GM06990 (cell line): ENCODE results near the gene MTCP1.

Experiments
- DNase-seq: peaks from one replicate; pipeline ENCODE4 v3.0.0-alpha.2; 2011; ENCODE audit not compliant: insufficient read length; ENCODE audit errors: extremely low read depth
- H3K27me3 ChIP-seq: replicated peaks from 2 replicates; pipeline ENCODE4 v1.6.0; 2011; ENCODE audit warnings: low read length; ENCODE audit not compliant: control insufficient read depth, insufficient read depth
- H3K36me3 ChIP-seq: 2 replicates; pipeline ENCODE4 v1.5.1; 2011; ENCODE audit warnings: low read length; ENCODE audit not compliant: control insufficient read depth, insufficient read depth
- H3K4me3 ChIP-seq: replicated peaks from 2 replicates; pipeline ENCODE4 v1.5.1; 2011; ENCODE audit warnings: low read depth, mild to moderate bottlenecking, control low read depth, low read length
- CTCF ChIP-seq: IDR thresholded peaks from 2 replicates; pipeline ENCODE4 v1.5.1; 2011; ENCODE audit warnings: low read length, control low read depth, mild to moderate bottlenecking, inconsistent platforms; ENCODE audit not compliant: insufficient read depth, poor library complexity, severe bottlenecking

MTCP1 gene

GRCh38 chrX:155023907-155024833, 46.8 kb downstream of the MTCP1 start:
- H3K4me3 ChIP-seq: no peak overlapping the region
- DNase-seq: no peak
- no peak for TF ChIP-seq CTCF

GRCh38 chrX:155022585-155022984, 48.4 kb downstream of the MTCP1 start, which contains the start of gene F8:
Gene F8 (minus strand): TSS chrX:155022723. CDS start chrX:155022552, 171 bp downstream.
- TF ChIP-seq CTCF: no peak
- no peaks in the 10 kb centered on the region for H3K36me3 ChIP-seq
- no peak within 1 kb of the TSS for H3K4me3 ChIP-seq
- H3K27me3 ChIP-seq: no peaks in the 10 kb centered on the region
- no peak for DNase-seq

More at GRCh38 chrX:155023907-155024833, 46.8 kb downstream of the MTCP1 start:
- Histone ChIP-seq H3K36me3 (no peaks in the 10 kb centered on the region), H3K27me3 (no peaks in the 10 kb centered on the region)

- TF ChIP-seq CTCF: no peak
- no peaks in the 10 kb centered on the region for H3K36me3 ChIP-seq
- no peaks in the 10 kb centered on the region for H3K27me3 ChIP-seq
- no peak overlapping the region for H3K4me3 ChIP-seq
- no peak for DNase-seq
These were observed 50.3 kb downstream of the MTCP1 start for GRCh38 chrX:155020591-155020990.
